Hepatocyte (in vitro differentiated cells): ENCODE measurements around the gene USP49. TPM values are rescaled to one million over a fixed set of nuclear protein-coding genes. Genes with fewer than 3 reads are reported as not detected.

Source experiments
- DNase-seq: peaks from one replicate; pipeline ENCODE4 v3.0.0-alpha.2; 2016; ENCODE audit warnings: low spot score
- H2AFZ ChIP-seq: fragments of 200-600 bp; sonication (generic); 2 replicates; pipeline ENCODE4 v1.6.0; 2016; ENCODE audit warnings: antibody characterized with exemption, mild to moderate bottlenecking
- H3K27ac ChIP-seq: fragments of 200-600 bp; sonication (generic); 2 replicates; pipeline ENCODE4 v1.5.1; 2016; ENCODE audit warnings: mild to moderate bottlenecking
- H3K27me3 ChIP-seq: fragments of 200-600 bp; sonication (generic); 2 replicates; pipeline ENCODE4 v1.6.1; 2016
- H3K36me3 ChIP-seq: fragments of 200-600 bp; sonication (generic); replicated peaks from 2 replicates; pipeline ENCODE4 v1.5.1; 2016; ENCODE audit warnings: low read depth; ENCODE audit not compliant: insufficient read depth
- H3K4me1 ChIP-seq: fragments of 200-600 bp; sonication (generic); 2 replicates; pipeline ENCODE4 v1.5.1; 2016; ENCODE audit warnings: mild to moderate bottlenecking, moderate library complexity; ENCODE audit not compliant: insufficient read depth
- H3K4me2 ChIP-seq: fragments of 200-600 bp; sonication (generic); 2 replicates; pipeline ENCODE4 v1.6.0; 2016
- H3K4me3 ChIP-seq: fragments of 200-600 bp; sonication (generic); 2 replicates; pipeline ENCODE4 v1.5.1; 2016; ENCODE audit warnings: mild to moderate bottlenecking
- H3K79me2 ChIP-seq: fragments of 200-600 bp; sonication (generic); 2 replicates; pipeline ENCODE4 v1.6.0; 2017; ENCODE audit warnings: mild to moderate bottlenecking
- H3K9me2 ChIP-seq: fragments of 200-600 bp; sonication (generic); replicated peaks from 2 replicates; pipeline ENCODE4 v1.6.0; 2017; ENCODE audit warnings: mild to moderate bottlenecking; ENCODE audit not compliant: insufficient read depth
- H3K9me3 ChIP-seq: fragments of 200-600 bp; sonication (generic); 2 replicates; pipeline ENCODE4 v1.5.1; 2016; ENCODE audit warnings: low read depth, mild to moderate bottlenecking
- H4K20me1 ChIP-seq: fragments of 200-600 bp; sonication (generic); 2 replicates; pipeline ENCODE4 v1.6.0; 2016; ENCODE audit warnings: mild to moderate bottlenecking; ENCODE audit not compliant: insufficient read depth, poor library complexity, severe bottlenecking
- CTCF ChIP-seq: fragments of 200-600 bp; sonication (generic); IDR thresholded peaks from 2 replicates; pipeline ENCODE4 v1.5.1; 2016; ENCODE audit warnings: antibody characterized with exemption, mild to moderate bottlenecking; ENCODE audit not compliant: poor library complexity
- EZH2 ChIP-seq: fragments of 200-600 bp; sonication (generic); IDR thresholded peaks from 2 replicates; pipeline ENCODE4 v1.6.1; 2016; ENCODE audit warnings: antibody characterized with exemption, mild to moderate bottlenecking, borderline replicate concordance
- EZH2phosphoT487 ChIP-seq: fragments of 200-600 bp; sonication (generic); IDR thresholded peaks from one replicate; pipeline ENCODE4 v1.6.1; 2018; ENCODE audit warnings: antibody characterized with exemption, mild to moderate bottlenecking, low read depth, moderate library complexity; ENCODE audit not compliant: unreplicated experiment, severe bottlenecking
- WGBS: methylation state at CpG from one replicate; pipeline ENCODE4 v1.1.6; 2016; ENCODE audit warnings: low lambda C conversion rate; ENCODE audit errors: missing lambda C conversion rate; 5-methylcytosine and 5-hydroxymethylcytosine counted together
- polyA plus RNA-seq: library from polyadenylated mRNA; unstranded; fragments of >200 nt; fragmentation: Nextera tagmentation; extraction: Ambion mirVana; gene quantifications from 2 replicates; pipeline ENCODE4 v1.2.1, GENCODE V29; 2016
- total RNA-seq: library from RNA; depleted of rRNA; stranded (reverse); fragments of >200 nt; gene quantifications from 2 replicates; pipeline ENCODE4 v1.2.3, GENCODE V29; 2014

Gene USP49
- total and polyA plus RNA-seq, 2 experiments from 2014 or later, result 1.0 to 2.4 TPM

DNA sequence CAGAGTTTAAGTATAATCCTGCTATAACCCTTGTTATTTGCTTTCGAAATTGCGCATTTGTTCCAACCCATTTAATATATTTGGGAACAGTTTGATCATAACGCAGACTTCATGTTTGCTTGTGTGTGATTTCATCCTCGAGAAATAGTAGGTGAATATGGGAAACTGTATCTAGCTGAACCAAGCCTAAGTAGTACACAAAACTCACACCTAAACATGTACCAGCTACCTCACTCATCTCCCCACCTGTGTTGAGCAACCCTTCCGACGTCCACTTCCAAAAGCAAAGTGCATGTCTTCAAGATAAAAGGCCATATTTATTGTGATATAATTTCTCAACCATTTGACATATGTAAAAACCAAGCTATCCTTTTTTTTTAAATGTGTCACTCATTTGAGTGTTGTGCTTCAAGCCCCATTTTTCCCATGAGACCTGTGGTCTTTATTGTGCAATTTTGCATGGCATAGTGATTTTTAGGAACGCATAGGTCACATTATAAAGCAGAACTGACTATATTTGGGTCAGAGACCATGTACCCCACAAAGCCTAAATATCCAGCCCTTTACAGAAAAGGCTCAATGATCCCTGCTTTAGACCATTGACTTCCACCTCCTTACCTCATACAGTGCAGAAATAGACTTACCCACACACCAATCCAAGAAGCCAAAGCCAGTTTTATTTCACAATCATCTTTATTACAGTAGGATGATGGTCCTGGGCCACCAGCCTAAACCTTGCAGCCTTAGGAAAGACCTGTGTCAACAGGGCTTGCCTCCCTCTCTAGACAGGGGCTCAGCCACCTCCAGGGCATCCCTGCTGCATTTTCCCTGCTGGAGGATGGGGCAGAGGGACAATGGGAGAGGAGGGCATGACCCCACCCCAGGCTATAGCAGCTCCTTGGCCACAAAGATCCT lies 39.4 kb upstream of the USP49 start:
- no peak for DNase-seq
- no peaks in the 10 kb centered on the region for H3K27me3 ChIP-seq
- H3K9me3 ChIP-seq, result no peaks in the 10 kb centered on the region
- H4K20me1 ChIP-seq, result peaks cover 5% of the 10 kb centered on the region
- WGBS, result 93% methylated on average over 7 of the region's 7 CpGs
- no peaks in the 10 kb centered on the region for H3K9me2 ChIP-seq
- no peak overlapping the region for H2AFZ ChIP-seq
- peaks cover 16% of the 10 kb centered on the region for H3K4me1 ChIP-seq
- H3K4me3 ChIP-seq, result no peak overlapping the region
- TF ChIP-seq EZH2phosphoT487 (no peak), CTCF (no peak), EZH2 (no peak)
- no peak overlapping the region for H3K4me2 ChIP-seq
- H3K36me3 ChIP-seq, result no peaks in the 10 kb centered on the region
- no peak overlapping the region for H3K27ac ChIP-seq
- H3K79me2 ChIP-seq, result peaks cover 18% of the 10 kb centered on the region

DNA sequence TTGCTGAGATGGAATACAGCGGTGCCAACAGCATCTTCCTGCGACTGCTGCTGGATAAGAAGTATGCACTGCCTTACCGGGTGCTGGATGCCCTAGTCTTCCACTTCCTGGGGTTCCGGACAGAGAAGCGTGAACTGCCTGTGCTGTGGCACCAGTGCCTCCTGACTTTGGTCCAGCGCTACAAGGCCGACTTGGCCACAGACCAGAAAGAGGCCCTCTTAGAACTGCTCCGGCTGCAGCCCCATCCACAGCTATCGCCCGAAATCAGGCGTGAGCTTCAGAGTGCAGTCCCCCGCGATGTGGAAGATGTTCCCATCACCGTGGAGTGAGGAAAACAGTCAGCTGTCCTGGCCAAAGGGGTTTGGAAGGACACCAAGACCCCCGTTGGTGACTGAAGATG lies 37.2 kb upstream of the USP49 start:
- peaks cover 10% of the 10 kb centered on the region for H3K79me2 ChIP-seq
- H3K4me3 ChIP-seq, result no peak overlapping the region
- TF ChIP-seq EZH2phosphoT487, result no peak
- TF ChIP-seq EZH2, result no peak
- no peak for TF ChIP-seq CTCF
- WGBS, result 97% methylated on average over 15 of the region's 15 CpGs
- H3K4me2 ChIP-seq, result no peak overlapping the region
- H3K9me3 ChIP-seq, result no peaks in the 10 kb centered on the region
- H3K9me2 ChIP-seq, result no peaks in the 10 kb centered on the region
- peaks cover 5% of the 10 kb centered on the region for H4K20me1 ChIP-seq
- no peaks in the 10 kb centered on the region for H3K27me3 ChIP-seq
- H3K27ac ChIP-seq, result no peak overlapping the region
- no peaks in the 10 kb centered on the region for H3K4me1 ChIP-seq
- no peaks in the 10 kb centered on the region for H3K36me3 ChIP-seq
- no peak overlapping the region for H2AFZ ChIP-seq
- no peak for DNase-seq

- H3K9me3 ChIP-seq, result no peaks in the 10 kb centered on the region
- H4K20me1 ChIP-seq, result peaks cover 5% of the 10 kb centered on the region
- H3K4me1 ChIP-seq, result no peaks in the 10 kb centered on the region
- 88% methylated on average over 2 of the region's 2 CpGs for WGBS
- H2AFZ ChIP-seq, result no peak overlapping the region
- H3K27me3 ChIP-seq, result no peaks in the 10 kb centered on the region
- H3K36me3 ChIP-seq, result no peaks in the 10 kb centered on the region
- H3K4me2 ChIP-seq, result no peak overlapping the region
- H3K4me3 ChIP-seq, result no peak overlapping the region
- TF ChIP-seq EZH2phosphoT487, result no peak
- no peak for TF ChIP-seq EZH2
- no peak for TF ChIP-seq CTCF
- H3K9me2 ChIP-seq, result no peaks in the 10 kb centered on the region
- H3K27ac ChIP-seq, result no peak overlapping the region
- H3K79me2 ChIP-seq, result peaks cover 8% of the 10 kb centered on the region
- DNase-seq, result no peak
Observed at GRCh38 chr6:41931792-41932191, 36.6 kb upstream of the USP49 start.
